Osteoblast (primary cell): Measurements from ENCODE around the gene ZNF821. TPM values are rescaled to one million over a fixed set of nuclear protein-coding genes. Genes with fewer than 3 reads are reported as not detected.

ENCODE experiments used
- DNase-seq: peaks from one replicate; pipeline ENCODE4 v3.0.0; 2011; ENCODE audit warnings: low spot score, mixed read lengths; ENCODE audit not compliant: insufficient read length; ENCODE audit errors: missing footprints
- H2AFZ ChIP-seq: 2 replicates; pipeline ENCODE4 v1.6.0; 2011; ENCODE audit warnings: mild to moderate bottlenecking, low read length
- H3K27ac ChIP-seq: 2 replicates; pipeline ENCODE4 v1.5.1; 2011; ENCODE audit warnings: mild to moderate bottlenecking, low read depth, low read length, moderate library complexity
- H3K27me3 ChIP-seq: 2 replicates; pipeline ENCODE4 v1.6.0; 2012; ENCODE audit warnings: mild to moderate bottlenecking, control low read depth, inconsistent platforms, low read length, moderate library complexity; ENCODE audit not compliant: insufficient read depth
- H3K36me3 ChIP-seq: 2 replicates; pipeline ENCODE4 v1.5.1; 2011; ENCODE audit warnings: mild to moderate bottlenecking, low read length, control low read depth, moderate library complexity; ENCODE audit not compliant: insufficient read depth
- H3K4me1 ChIP-seq: 2 replicates; pipeline ENCODE4 v1.5.1; 2011; ENCODE audit warnings: mild to moderate bottlenecking, low read length, control low read depth, moderate library complexity; ENCODE audit not compliant: insufficient read depth
- H3K4me2 ChIP-seq: 2 replicates; pipeline ENCODE4 v1.6.0; 2011; ENCODE audit warnings: mild to moderate bottlenecking, low read length; ENCODE audit not compliant: insufficient read depth
- H3K4me3 ChIP-seq: fragments of 200-600 bp; sonication (generic); 3 replicates; pipeline ENCODE4 v1.5.1; 2012; ENCODE audit warnings: mild to moderate bottlenecking, low read length, inconsistent platforms; ENCODE audit not compliant: insufficient read depth
- H3K79me2 ChIP-seq: 2 replicates; pipeline ENCODE4 v1.6.0; 2012; ENCODE audit warnings: mild to moderate bottlenecking, low read length, control low read depth, inconsistent platforms; ENCODE audit not compliant: insufficient read depth
- H3K9me3 ChIP-seq: 2 replicates; pipeline ENCODE4 v1.5.1; 2011; ENCODE audit warnings: low read depth, low read length, control low read depth
- H4K20me1 ChIP-seq: 2 replicates; pipeline ENCODE4 v1.6.0; 2012; ENCODE audit warnings: mild to moderate bottlenecking, low read length, control low read depth; ENCODE audit not compliant: insufficient read depth
- total RNA-seq: library from RNA; depleted of rRNA; stranded (reverse); fragments of >200 nt; gene quantifications from 2 replicates; pipeline ENCODE4 v1.2.3, GENCODE V29; 2012
- TF ChIP-seq, protein P1 (sequence below): IDR thresholded peaks from 2 replicates; pipeline ENCODE4 v1.5.1; 2011; ENCODE audit warnings: mild to moderate bottlenecking, low read depth, low read length, moderate library complexity; ENCODE audit errors: extremely low read depth

ZNF821 gene
- total RNA-seq, 1 donor, result 12.3 TPM

DNA sequence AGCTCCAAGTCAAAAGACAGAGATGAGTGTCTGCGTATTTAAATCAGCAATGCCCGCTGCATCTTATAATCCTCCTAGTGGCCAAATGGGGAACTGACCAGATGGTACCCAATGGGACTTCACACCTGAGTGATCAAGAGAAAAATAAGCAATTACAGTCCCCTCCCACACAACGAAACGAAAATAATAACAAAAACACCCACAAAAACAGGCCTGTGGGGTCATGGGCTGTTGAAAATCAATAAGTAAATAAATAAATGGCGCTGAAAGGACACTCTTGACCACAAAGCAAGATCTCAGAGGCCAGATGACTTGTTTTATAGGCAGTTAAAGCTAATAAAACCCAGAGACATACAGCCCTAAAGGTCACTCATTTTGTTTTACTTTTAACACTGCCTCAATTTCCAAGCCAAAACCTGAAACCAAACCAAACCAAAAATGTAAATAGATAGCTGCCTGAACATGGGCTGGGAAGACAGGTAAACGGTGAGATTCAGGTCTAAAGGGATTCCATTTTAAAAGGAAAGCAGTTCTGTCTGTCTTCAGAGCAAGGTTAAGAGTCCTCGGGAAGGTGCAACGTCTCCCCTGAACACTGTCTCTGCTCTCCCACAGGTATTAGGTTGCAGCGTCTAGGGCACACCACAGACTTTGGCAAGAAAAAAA lies 1.3 kb downstream of the ZNF821 start:
- peak; percentile 96 for DNase-seq
- H3K79me2 ChIP-seq, result no peaks in the 10 kb centered on the region
- peaks cover 13% of the 10 kb centered on the region for H3K4me1 ChIP-seq
- no peak overlapping the region for H3K27ac ChIP-seq
- H3K36me3 ChIP-seq, result peaks cover 15% of the 10 kb centered on the region
- peak overlapping the region; percentile 90 for H3K4me2 ChIP-seq
- no peaks in the 10 kb centered on the region for H4K20me1 ChIP-seq
- no peaks in the 10 kb centered on the region for H3K9me3 ChIP-seq
- TF ChIP-seq, protein P1, sequence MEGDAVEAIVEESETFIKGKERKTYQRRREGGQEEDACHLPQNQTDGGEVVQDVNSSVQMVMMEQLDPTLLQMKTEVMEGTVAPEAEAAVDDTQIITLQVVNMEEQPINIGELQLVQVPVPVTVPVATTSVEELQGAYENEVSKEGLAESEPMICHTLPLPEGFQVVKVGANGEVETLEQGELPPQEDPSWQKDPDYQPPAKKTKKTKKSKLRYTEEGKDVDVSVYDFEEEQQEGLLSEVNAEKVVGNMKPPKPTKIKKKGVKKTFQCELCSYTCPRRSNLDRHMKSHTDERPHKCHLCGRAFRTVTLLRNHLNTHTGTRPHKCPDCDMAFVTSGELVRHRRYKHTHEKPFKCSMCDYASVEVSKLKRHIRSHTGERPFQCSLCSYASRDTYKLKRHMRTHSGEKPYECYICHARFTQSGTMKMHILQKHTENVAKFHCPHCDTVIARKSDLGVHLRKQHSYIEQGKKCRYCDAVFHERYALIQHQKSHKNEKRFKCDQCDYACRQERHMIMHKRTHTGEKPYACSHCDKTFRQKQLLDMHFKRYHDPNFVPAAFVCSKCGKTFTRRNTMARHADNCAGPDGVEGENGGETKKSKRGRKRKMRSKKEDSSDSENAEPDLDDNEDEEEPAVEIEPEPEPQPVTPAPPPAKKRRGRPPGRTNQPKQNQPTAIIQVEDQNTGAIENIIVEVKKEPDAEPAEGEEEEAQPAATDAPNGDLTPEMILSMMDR, result peak; percentile 91
- no peaks in the 10 kb centered on the region for H3K27me3 ChIP-seq
- H3K4me3 ChIP-seq, result peak overlapping the region; percentile 88
- H2AFZ ChIP-seq, result no peak overlapping the region

GRCh38 chr16:71880176-71880575 lies 3.8 kb downstream of the ZNF821 start:
- no peak for DNase-seq
- Histone ChIP-seq H3K4me1 (peaks cover 13% of the 10 kb centered on the region), H3K4me2 (no peak overlapping the region), H3K4me3 (no peak overlapping the region), H3K36me3 (peaks cover 18% of the 10 kb centered on the region), H3K9me3 (no peaks in the 10 kb centered on the region), H2AFZ (no peak overlapping the region), H3K79me2 (no peaks in the 10 kb centered on the region), H3K27me3 (no peaks in the 10 kb centered on the region), H3K27ac (no peak overlapping the region), H4K20me1 (no peaks in the 10 kb centered on the region)
- TF ChIP-seq, protein P1, result no peak

DNA sequence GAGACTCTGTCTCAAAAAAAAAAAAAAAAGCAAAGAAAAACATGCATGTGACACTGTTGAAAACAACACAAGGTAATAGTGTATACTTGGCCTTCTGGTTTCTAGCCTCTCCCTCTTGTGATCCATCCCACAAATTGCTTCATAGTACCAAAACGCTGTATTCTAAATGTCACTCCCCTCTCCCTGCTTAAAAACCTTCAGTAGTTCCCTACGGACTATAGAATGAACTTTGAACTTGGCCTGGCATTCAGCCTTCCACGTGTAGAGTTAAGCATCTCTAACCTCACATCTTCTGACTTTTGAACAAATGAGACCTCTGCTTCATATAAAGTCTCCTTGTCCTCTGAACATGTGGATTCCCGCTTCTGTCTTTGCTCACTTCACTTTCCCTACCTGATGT lies 5.1 kb downstream of the ZNF821 start:
- H3K4me2 ChIP-seq, result no peak overlapping the region
- no peak for DNase-seq
- H3K27me3 ChIP-seq, result no peaks in the 10 kb centered on the region
- H3K4me1 ChIP-seq, result peaks cover 10% of the 10 kb centered on the region
- no peaks in the 10 kb centered on the region for H3K79me2 ChIP-seq
- H3K36me3 ChIP-seq, result peaks cover 18% of the 10 kb centered on the region
- H3K27ac ChIP-seq, result no peak overlapping the region
- H3K4me3 ChIP-seq, result no peak overlapping the region
- H3K9me3 ChIP-seq, result no peaks in the 10 kb centered on the region
- TF ChIP-seq, protein P1, result no peak
- H2AFZ ChIP-seq, result no peak overlapping the region
- H4K20me1 ChIP-seq, result no peaks in the 10 kb centered on the region

DNA sequence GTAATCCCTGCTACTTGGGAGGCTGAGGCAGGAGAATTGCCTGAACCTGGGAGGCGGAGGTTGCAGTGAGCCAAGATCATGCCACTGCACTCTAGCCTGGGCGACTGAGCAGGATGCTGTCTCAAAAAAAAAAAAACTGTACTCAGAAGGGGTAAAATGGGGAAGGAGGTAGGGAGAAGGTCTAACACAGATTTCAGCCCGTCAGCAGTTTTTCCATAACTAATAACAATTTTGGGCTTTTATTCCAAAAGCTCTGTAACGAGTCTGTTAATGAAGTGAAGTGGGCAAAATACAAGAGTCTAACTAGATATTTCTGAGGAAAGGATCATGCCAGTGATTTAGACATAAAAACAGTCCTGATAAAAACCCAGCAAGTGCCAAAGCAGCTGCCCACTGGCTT lies 10.8 kb downstream of the ZNF821 start:
- Histone ChIP-seq H3K36me3 (peaks cover 4% of the 10 kb centered on the region), H3K27me3 (no peaks in the 10 kb centered on the region), H3K4me1 (no peaks in the 10 kb centered on the region), H3K4me2 (no peak overlapping the region), H3K27ac (no peak overlapping the region), H4K20me1 (no peaks in the 10 kb centered on the region), H2AFZ (no peak overlapping the region), H3K9me3 (no peaks in the 10 kb centered on the region), H3K79me2 (no peaks in the 10 kb centered on the region), H3K4me3 (no peak overlapping the region)
- TF ChIP-seq, protein P1, result no peak
- DNase-seq, result no peak
